ENCODE measurements around the gene FBF1.

DNA sequence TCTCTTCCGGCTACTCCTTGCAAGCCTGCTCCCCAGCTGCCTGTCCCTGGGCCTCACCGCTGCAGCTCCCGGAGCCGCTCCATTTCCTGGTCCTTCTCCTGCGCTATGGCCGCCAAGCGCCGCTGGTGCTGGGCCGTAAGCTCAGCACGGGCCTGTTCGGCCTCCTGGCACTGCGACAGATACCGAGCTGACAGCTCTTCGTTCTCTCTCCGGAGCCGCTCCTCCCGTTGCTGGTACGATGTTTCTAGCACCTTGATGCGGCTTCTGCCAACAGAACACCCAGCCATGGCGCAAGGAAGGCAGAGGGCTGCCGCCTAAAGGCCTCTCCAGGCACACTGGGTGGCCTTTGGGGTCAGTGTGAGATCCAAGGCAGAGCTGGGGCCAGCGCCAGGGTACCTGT, 21.2 kb downstream of the FBF1 start:
- TF ChIP-seq POLR2AphosphoS5 (IDR thresholded peaks at IDR 0.05): no peak
- TF ChIP-seq, protein P1, sequence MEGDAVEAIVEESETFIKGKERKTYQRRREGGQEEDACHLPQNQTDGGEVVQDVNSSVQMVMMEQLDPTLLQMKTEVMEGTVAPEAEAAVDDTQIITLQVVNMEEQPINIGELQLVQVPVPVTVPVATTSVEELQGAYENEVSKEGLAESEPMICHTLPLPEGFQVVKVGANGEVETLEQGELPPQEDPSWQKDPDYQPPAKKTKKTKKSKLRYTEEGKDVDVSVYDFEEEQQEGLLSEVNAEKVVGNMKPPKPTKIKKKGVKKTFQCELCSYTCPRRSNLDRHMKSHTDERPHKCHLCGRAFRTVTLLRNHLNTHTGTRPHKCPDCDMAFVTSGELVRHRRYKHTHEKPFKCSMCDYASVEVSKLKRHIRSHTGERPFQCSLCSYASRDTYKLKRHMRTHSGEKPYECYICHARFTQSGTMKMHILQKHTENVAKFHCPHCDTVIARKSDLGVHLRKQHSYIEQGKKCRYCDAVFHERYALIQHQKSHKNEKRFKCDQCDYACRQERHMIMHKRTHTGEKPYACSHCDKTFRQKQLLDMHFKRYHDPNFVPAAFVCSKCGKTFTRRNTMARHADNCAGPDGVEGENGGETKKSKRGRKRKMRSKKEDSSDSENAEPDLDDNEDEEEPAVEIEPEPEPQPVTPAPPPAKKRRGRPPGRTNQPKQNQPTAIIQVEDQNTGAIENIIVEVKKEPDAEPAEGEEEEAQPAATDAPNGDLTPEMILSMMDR (IDR thresholded peaks at IDR 0.05): no peak

Data from esophagus muscularis mucosa (tissue), 3 donors.